IPS-18a (cell line): ENCODE measurements around the gene PRR11.
"Not testable (repeated sequence)": the region's sequence is repeated elsewhere in the genome, so short reads cannot be mapped to it uniquely, and the experiment has no call there.

Experiments used
- H3K27ac ChIP-seq: one replicate; pipeline ENCODE4 v1.5.1; 2013; ENCODE audit warnings: low read length
- H3K27me3 ChIP-seq: one replicate; pipeline ENCODE4 v1.6.1; 2013; ENCODE audit warnings: mild to moderate bottlenecking, low read length; ENCODE audit not compliant: control insufficient read depth, insufficient read depth
- H3K36me3 ChIP-seq: one replicate; pipeline ENCODE4 v1.6.1; 2013; ENCODE audit warnings: low read depth, low read length; ENCODE audit not compliant: control insufficient read depth
- H3K4me1 ChIP-seq: one replicate; pipeline ENCODE4 v1.6.1; 2013; ENCODE audit warnings: low read depth, low read length; ENCODE audit not compliant: control insufficient read depth
- H3K4me3 ChIP-seq: one replicate; pipeline ENCODE4 v1.5.1; 2013; ENCODE audit warnings: low read length
- H3K9ac ChIP-seq: one replicate; pipeline ENCODE4 v1.6.1; 2013; ENCODE audit warnings: mild to moderate bottlenecking, low read length, moderate library complexity
- H3K9me3 ChIP-seq: one replicate; pipeline ENCODE4 v1.6.1; 2013; ENCODE audit warnings: low read depth, low read length; ENCODE audit not compliant: control insufficient read depth

PRR11 gene

DNA sequence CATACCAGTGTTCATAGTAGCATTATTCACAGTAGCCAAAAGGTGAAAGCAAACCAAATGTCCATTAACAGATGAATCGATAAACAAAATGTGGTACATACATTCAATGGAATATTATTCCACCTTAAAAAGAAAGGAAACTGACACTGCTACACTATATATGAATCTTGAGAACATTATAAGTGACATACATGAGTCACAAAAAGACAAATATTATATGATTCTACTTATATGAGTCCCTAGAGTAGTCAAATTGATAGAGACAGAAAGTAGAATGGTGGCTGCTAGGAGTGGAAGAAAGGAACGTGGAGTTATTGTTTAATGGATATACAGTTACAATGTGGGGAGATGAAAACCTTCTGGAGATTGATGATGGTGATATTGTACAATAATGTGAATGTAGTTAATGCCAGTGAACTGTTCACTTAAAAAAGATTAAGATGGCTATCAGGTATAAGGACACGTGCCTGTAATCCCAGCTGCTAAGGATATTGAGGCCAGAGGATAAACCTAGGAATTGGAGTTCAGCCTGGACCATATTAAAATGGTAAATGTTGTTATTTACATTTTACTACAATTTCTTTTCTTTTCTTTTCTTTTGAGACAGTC, 28.6 kb upstream of the PRR11 start:
- no peaks in the 10 kb centered on the region for H3K9me3 ChIP-seq
- peaks cover 18% of the 10 kb centered on the region for H3K36me3 ChIP-seq
- H3K9ac ChIP-seq = no peak overlapping the region
- H3K27ac ChIP-seq = no peak overlapping the region
- no peaks in the 10 kb centered on the region for H3K27me3 ChIP-seq
- H3K4me3 ChIP-seq = no peak overlapping the region
- H3K4me1 ChIP-seq = no peaks in the 10 kb centered on the region

DNA sequence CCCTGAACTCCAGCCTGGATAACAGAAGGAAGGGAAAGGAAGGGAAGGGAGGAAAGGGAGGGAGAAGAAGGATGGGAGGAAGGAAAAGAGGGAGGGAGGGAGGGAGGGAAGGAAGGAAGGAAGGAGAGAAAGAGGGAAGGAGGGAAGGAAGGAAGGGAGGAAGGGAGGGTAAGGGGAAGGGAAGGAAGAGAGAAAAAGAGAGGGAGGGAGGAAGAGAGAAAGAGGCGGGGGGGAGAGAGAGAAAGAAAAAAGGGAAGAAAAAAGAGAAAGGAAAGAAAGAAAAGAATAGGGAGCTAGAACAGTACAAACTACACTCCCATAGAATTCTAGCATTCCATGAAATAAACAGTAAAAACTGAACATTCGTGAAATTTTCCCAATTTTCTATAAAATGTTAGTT, 25.7 kb upstream of the PRR11 start:
- Histone ChIP-seq H3K9ac (no peak overlapping the region), H3K9me3 (no peaks in the 10 kb centered on the region), H3K27me3 (no peaks in the 10 kb centered on the region), H3K4me3 (no peak overlapping the region), H3K36me3 (peaks cover 18% of the 10 kb centered on the region), H3K4me1 (no peaks in the 10 kb centered on the region), H3K27ac (no peak overlapping the region)

DNA sequence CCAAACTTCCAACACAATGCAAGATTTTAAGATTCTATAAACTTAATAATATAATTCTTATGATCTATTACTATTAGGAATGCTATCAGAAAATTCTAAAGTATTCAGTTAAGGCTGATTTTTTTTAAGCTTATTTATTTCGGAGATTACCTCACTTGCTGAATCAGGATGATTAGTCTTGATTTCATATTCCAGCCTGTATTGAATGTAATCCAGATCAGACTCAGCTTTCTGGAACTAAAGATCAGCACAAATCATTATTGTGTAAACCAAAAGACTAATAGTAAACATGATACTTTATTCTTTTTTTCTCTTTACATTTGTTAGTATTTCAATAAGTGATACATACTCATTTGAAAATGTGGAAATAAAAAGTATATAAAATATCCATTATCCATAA, 24.4 kb upstream of the PRR11 start:
- H3K4me1 ChIP-seq = no peaks in the 10 kb centered on the region
- no peak overlapping the region for H3K27ac ChIP-seq
- H3K4me3 ChIP-seq = no peak overlapping the region
- H3K36me3 ChIP-seq = peaks cover 18% of the 10 kb centered on the region
- no peak overlapping the region for H3K9ac ChIP-seq
- H3K27me3 ChIP-seq = no peaks in the 10 kb centered on the region
- no peaks in the 10 kb centered on the region for H3K9me3 ChIP-seq

GRCh38 chr17:59138339-59138738, 17.2 kb upstream of the PRR11 start:
- not testable (repeated sequence) for H3K27ac ChIP-seq, H3K9ac ChIP-seq, H3K4me1 ChIP-seq

GRCh38 chr17:59139939-59140338, 15.6 kb upstream of the PRR11 start:
- Histone ChIP-seq H3K9ac (no peak overlapping the region), H3K27me3 (no peaks in the 10 kb centered on the region), H3K4me3 (no peak overlapping the region), H3K4me1 (no peaks in the 10 kb centered on the region), H3K27ac (no peak overlapping the region), H3K36me3 (no peaks in the 10 kb centered on the region), H3K9me3 (no peaks in the 10 kb centered on the region)

More at GRCh38 chr17:59138339-59138738, 17.2 kb upstream of the PRR11 start:
- H3K9me3 ChIP-seq, H3K36me3 ChIP-seq, H3K4me3 ChIP-seq, H3K27me3 ChIP-seq: not testable (repeated sequence)

- Histone ChIP-seq H3K27me3 (no peaks in the 10 kb centered on the region), H3K4me3 (no peak overlapping the region)
Measured at GRCh38 chr17:59141860-59142259, 13.7 kb upstream of the PRR11 start.

GRCh38 chr17:59145571-59146096, 9.9 kb upstream of the PRR11 start:
- Histone ChIP-seq H3K9me3 (no peaks in the 10 kb centered on the region), H3K4me1 (no peaks in the 10 kb centered on the region), H3K4me3 (no peak overlapping the region), H3K27me3 (no peaks in the 10 kb centered on the region), H3K36me3 (no peaks in the 10 kb centered on the region), H3K27ac (no peak overlapping the region), H3K9ac (no peak overlapping the region)

More at GRCh38 chr17:59141860-59142259, 13.7 kb upstream of the PRR11 start:
- Histone ChIP-seq H3K27ac (no peak overlapping the region), H3K36me3 (no peaks in the 10 kb centered on the region), H3K9me3 (no peaks in the 10 kb centered on the region), H3K4me1 (no peaks in the 10 kb centered on the region), H3K9ac (no peak overlapping the region)

- H3K4me1 ChIP-seq = peaks cover 16% of the 10 kb centered on the region
- H3K4me3 ChIP-seq = no peak overlapping the region
- H3K9ac ChIP-seq = no peak overlapping the region
- no peaks in the 10 kb centered on the region for H3K27me3 ChIP-seq
- H3K36me3 ChIP-seq = no peaks in the 10 kb centered on the region
- H3K27ac ChIP-seq = no peak overlapping the region
- H3K9me3 ChIP-seq = no peaks in the 10 kb centered on the region
Measured at GRCh38 chr17:59149051-59149450, 6.5 kb upstream of the PRR11 start.

GRCh38 chr17:59149841-59150511, 5.6 kb upstream of the PRR11 start:
- Histone ChIP-seq H3K4me3 (no peak overlapping the region), H3K9me3 (no peaks in the 10 kb centered on the region), H3K4me1 (peaks cover 16% of the 10 kb centered on the region), H3K9ac (no peak overlapping the region), H3K27ac (no peak overlapping the region), H3K36me3 (no peaks in the 10 kb centered on the region), H3K27me3 (no peaks in the 10 kb centered on the region)

DNA sequence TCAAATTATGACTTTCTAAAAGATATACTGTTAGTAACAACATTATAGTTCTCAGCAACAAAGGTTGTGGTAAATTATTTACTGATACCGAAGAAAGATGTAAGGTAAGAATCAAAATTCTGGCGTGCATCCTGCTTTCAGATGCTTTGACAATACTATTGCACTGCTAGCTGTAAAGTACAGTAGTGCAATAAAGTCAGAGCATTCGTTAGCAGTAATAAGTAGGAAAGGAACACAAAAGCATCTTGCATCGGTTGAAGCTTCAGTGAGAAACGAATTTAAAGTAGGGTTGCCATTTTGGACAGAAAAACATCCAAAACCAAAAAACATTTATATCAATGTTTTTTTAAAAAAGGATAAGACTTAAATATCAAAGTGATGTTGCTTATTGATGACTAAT, 4.5 kb upstream of the PRR11 start:
- H3K36me3 ChIP-seq = no peaks in the 10 kb centered on the region
- H3K9me3 ChIP-seq = no peaks in the 10 kb centered on the region
- H3K27me3 ChIP-seq = no peaks in the 10 kb centered on the region
- H3K27ac ChIP-seq = no peak overlapping the region
- H3K4me1 ChIP-seq = peaks cover 16% of the 10 kb centered on the region
- H3K4me3 ChIP-seq = no peak overlapping the region
- no peak overlapping the region for H3K9ac ChIP-seq

DNA sequence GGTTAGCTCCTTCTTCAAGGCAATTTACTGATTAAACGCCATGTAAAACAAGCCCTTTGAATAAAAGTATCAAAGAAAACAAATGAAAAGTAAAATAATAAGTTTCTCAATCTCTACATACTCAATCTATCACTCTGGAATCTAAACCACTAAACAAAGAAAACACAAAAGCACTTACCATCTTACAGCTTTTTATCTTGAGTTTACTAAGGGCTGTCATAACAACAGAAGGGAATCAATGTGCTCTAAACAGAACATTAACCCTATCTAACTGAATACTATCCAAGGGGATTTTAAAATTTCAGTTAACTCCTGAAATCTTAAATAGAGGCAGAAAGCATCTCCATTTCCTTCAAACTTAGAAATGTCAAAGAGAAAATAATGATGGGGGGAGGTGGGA, 4.0 kb upstream of the PRR11 start:
- Histone ChIP-seq H3K9ac (no peak overlapping the region), H3K4me3 (peak overlapping the region; percentile 1)

GRCh38 chr17:59152925-59153324, 2.6 kb upstream of the PRR11 start:
- Histone ChIP-seq H3K36me3 (no peaks in the 10 kb centered on the region), H3K4me3 (peak overlapping the region; percentile 80), H3K27me3 (no peaks in the 10 kb centered on the region), H3K27ac (no peak overlapping the region), H3K4me1 (peaks cover 16% of the 10 kb centered on the region), H3K9ac (peak overlapping the region; percentile 97), H3K9me3 (no peaks in the 10 kb centered on the region)

More for the DNA sequence above, 4.0 kb upstream of the PRR11 start:
- Histone ChIP-seq H3K36me3 (no peaks in the 10 kb centered on the region), H3K27ac (no peak overlapping the region), H3K4me1 (peaks cover 16% of the 10 kb centered on the region), H3K9me3 (no peaks in the 10 kb centered on the region), H3K27me3 (no peaks in the 10 kb centered on the region)
